H9 (cell line): ENCODE results near the gene RNF111. TPM values are rescaled to one million over a fixed set of nuclear protein-coding genes. Genes with fewer than 3 reads are reported as not detected.

ENCODE experiments used
- DNase-seq: peaks from one replicate; pipeline ENCODE4 v3.0.0-alpha.2; 2017
- H2AFZ ChIP-seq: one replicate; pipeline ENCODE4 v1.6.1; 2013; ENCODE audit warnings: mild to moderate bottlenecking, low read length, control low read depth, moderate library complexity
- H2AK5ac ChIP-seq: 2 replicates; pipeline ENCODE4 v1.6.1; 2013; ENCODE audit warnings: low read length, control low read depth, mixed read lengths; ENCODE audit not compliant: insufficient read length
- H2BK120ac ChIP-seq: one replicate; pipeline ENCODE4 v1.6.1; 2013; ENCODE audit warnings: low read depth, mild to moderate bottlenecking, low read length, control low read depth, inconsistent platforms; ENCODE audit not compliant: poor library complexity, severe bottlenecking
- H2BK12ac ChIP-seq: 2 replicates; pipeline ENCODE4 v1.6.1; 2013; ENCODE audit warnings: low read length, control low read depth, mixed read lengths, low read depth; ENCODE audit not compliant: insufficient read length
- H2BK15ac ChIP-seq: 2 replicates; pipeline ENCODE4 v1.6.1; 2013; ENCODE audit warnings: low read depth, low read length, control low read depth
- H2BK20ac ChIP-seq: one replicate; pipeline ENCODE4 v1.6.1; 2013; ENCODE audit warnings: low read depth, mild to moderate bottlenecking, low read length, control low read depth, inconsistent platforms; ENCODE audit not compliant: poor library complexity, severe bottlenecking
- H2BK5ac ChIP-seq: 2 replicates; pipeline ENCODE4 v1.6.1; 2013; ENCODE audit warnings: low read length, control low read depth, mixed read lengths; ENCODE audit not compliant: insufficient read length
- H3K14ac ChIP-seq: 2 replicates; pipeline ENCODE4 v1.6.1; 2013; ENCODE audit warnings: low read length, control low read depth; ENCODE audit not compliant: insufficient read depth
- H3K18ac ChIP-seq: 2 replicates; pipeline ENCODE4 v1.6.1; 2013; ENCODE audit warnings: low read depth, mild to moderate bottlenecking, mixed read lengths, low read length, control low read depth; ENCODE audit not compliant: insufficient read length
- H3K23ac ChIP-seq: 2 replicates; pipeline ENCODE4 v1.6.1; 2013; ENCODE audit warnings: low read length, control low read depth, mixed read lengths, low read depth; ENCODE audit not compliant: insufficient read length
- H3K23me2 ChIP-seq: 2 replicates; pipeline ENCODE4 v1.6.1; 2013; ENCODE audit warnings: low read depth, mild to moderate bottlenecking, mixed read lengths, low read length, control low read depth; ENCODE audit not compliant: insufficient read length, poor library complexity, severe bottlenecking
- H3K27ac ChIP-seq: 2 replicates; pipeline ENCODE4 v1.5.1; 2013; ENCODE audit warnings: low read length, control low read depth, mixed read lengths, low read depth; ENCODE audit not compliant: insufficient read length
- H3K27me3 ChIP-seq: 2 replicates; pipeline ENCODE4 v1.6.1; 2013; ENCODE audit warnings: low read length, control low read depth, inconsistent platforms; ENCODE audit not compliant: insufficient read depth
- H3K4ac ChIP-seq: 2 replicates; pipeline ENCODE4 v1.6.1; 2013; ENCODE audit warnings: low read depth, mild to moderate bottlenecking, control low read depth, inconsistent platforms, low read length, moderate library complexity
- H3K4me1 ChIP-seq: 2 replicates; pipeline ENCODE4 v1.6.1; 2013; ENCODE audit warnings: low read length, control low read depth, inconsistent platforms; ENCODE audit not compliant: insufficient read depth
- H3K4me2 ChIP-seq: 2 replicates; pipeline ENCODE4 v1.6.1; 2013; ENCODE audit warnings: low read length, control low read depth, mixed read lengths; ENCODE audit not compliant: insufficient read length, insufficient read depth
- H3K56ac ChIP-seq: 2 replicates; pipeline ENCODE4 v1.6.1; 2013; ENCODE audit warnings: low read depth, mild to moderate bottlenecking, mixed read lengths, low read length, control low read depth; ENCODE audit not compliant: insufficient read length
- H3K79me1 ChIP-seq: 2 replicates; pipeline ENCODE4 v1.6.1; 2013; ENCODE audit warnings: low read depth, mild to moderate bottlenecking, moderate library complexity, low read length, control low read depth, inconsistent platforms; ENCODE audit not compliant: insufficient read depth, poor library complexity, severe bottlenecking
- H3K79me2 ChIP-seq: 2 replicates; pipeline ENCODE4 v1.6.1; 2013; ENCODE audit warnings: low read length, control low read depth, inconsistent platforms; ENCODE audit not compliant: insufficient read depth
- H3K9ac ChIP-seq: 2 replicates; pipeline ENCODE4 v1.6.1; 2013; ENCODE audit warnings: low read length, control low read depth, mixed read lengths; ENCODE audit not compliant: insufficient read length; ENCODE audit errors: extremely low read depth
- H3K9me3 ChIP-seq: one replicate; pipeline ENCODE4 v1.6.1; 2013; ENCODE audit warnings: low read depth, low read length, inconsistent platforms; ENCODE audit not compliant: control insufficient read depth
- H3T11ph ChIP-seq: one replicate; pipeline ENCODE4 v1.6.1; 2013; ENCODE audit warnings: mild to moderate bottlenecking, low read length, control low read depth, inconsistent platforms
- H4K20me1 ChIP-seq: one replicate; pipeline ENCODE4 v1.6.1; 2013; ENCODE audit not compliant: control insufficient read depth, insufficient read length, insufficient read depth
- H4K5ac ChIP-seq: 2 replicates; pipeline ENCODE4 v1.6.1; 2013; ENCODE audit warnings: low read depth, mild to moderate bottlenecking, mixed read lengths, low read length, control low read depth; ENCODE audit not compliant: insufficient read length
- H4K8ac ChIP-seq: replicated peaks from 2 replicates; pipeline ENCODE4 v1.6.1; 2013; ENCODE audit warnings: low read length, control low read depth, mixed read lengths, low read depth; ENCODE audit not compliant: insufficient read length
- H4K91ac ChIP-seq: 2 replicates; pipeline ENCODE4 v1.6.1; 2013; ENCODE audit warnings: low read depth, mild to moderate bottlenecking, moderate library complexity, mixed read lengths, low read length, control low read depth; ENCODE audit not compliant: insufficient read length
- H3K27ac Mint-ChIP-seq, 3 experiments: 2 replicates in 2 of 3; 3 replicates in 1 of 3; pipeline ENCODE4 v1.8.0; 2020 to 2021; ENCODE audit warnings: mixed read lengths in 3 of 3, mild to moderate bottlenecking in 1 of 3, moderate library complexity in 1 of 3
- H3K27me3 Mint-ChIP-seq: 2 replicates; pipeline ENCODE4 v1.8.0; 2021; ENCODE audit warnings: low read depth, mild to moderate bottlenecking, moderate library complexity, mixed read lengths
- H3K36me3 Mint-ChIP-seq, 3 experiments: 2 replicates in 2 of 3; 3 replicates in 1 of 3; pipeline ENCODE4 v1.8.0; 2020 to 2021; ENCODE audit warnings: low read depth in 3 of 3, mixed read lengths in 3 of 3; ENCODE audit not compliant: insufficient read depth in 1 of 3
- H3K4me1 Mint-ChIP-seq, 2 experiments: 2 replicates each; pipeline ENCODE4 v1.8.0; 2020; ENCODE audit warnings: mixed read lengths in 2 of 2
- H3K4me3 Mint-ChIP-seq, 2 experiments: 2 replicates in 1 of 2; 3 replicates in 1 of 2; pipeline ENCODE4 v1.8.0; 2020 to 2021; ENCODE audit warnings: mild to moderate bottlenecking in 2 of 2, mixed read lengths in 2 of 2, moderate library complexity in 1 of 2
- H3K9me3 Mint-ChIP-seq, 2 experiments: 2 replicates in 1 of 2; 3 replicates in 1 of 2; pipeline ENCODE4 v1.8.0; 2020; ENCODE audit warnings: mild to moderate bottlenecking in 2 of 2, mixed read lengths in 2 of 2, moderate library complexity in 1 of 2
- WGBS: extraction: QIAGEN DNeasy Blood & Tissue Kit; methylation state at CpG from one replicate; pipeline ENCODE4 v1.1.7; 2013; ENCODE audit warnings: missing lambda C conversion rate, low lambda C conversion rate, mixed read lengths; ENCODE audit not compliant: insufficient read length; ENCODE audit errors: extremely low coverage; 5-methylcytosine and 5-hydroxymethylcytosine counted together
- total RNA-seq: library from RNA; stranded (reverse); gene quantifications from 2 replicates; pipeline ENCODE4 v1.2.1, GENCODE V29; 2021
- TF ChIP-seq, protein P1 (sequence below): fragments of 200-600 bp; sonication (generic); conservative IDR thresholded peaks from 3 replicates; pipeline ENCODE4 v1.8.0; 2021; ENCODE audit warnings: antibody characterized with exemption, mild to moderate bottlenecking

Gene RNF111
- total RNA-seq, 1 experiment from 2014 or later = 28.0 TPM

- no peaks in the 10 kb centered on the region for H3K4me1 ChIP-seq
- H3T11ph ChIP-seq = no peak overlapping the region
- H3K14ac ChIP-seq = no peak overlapping the region
- H3K23me2 ChIP-seq = no peaks in the 10 kb centered on the region
- no peak overlapping the region for H3K4me3 Mint-ChIP-seq
- H3K18ac ChIP-seq = no peak overlapping the region
- H2BK15ac ChIP-seq = no peak overlapping the region
- no peak overlapping the region for H3K23ac ChIP-seq
- no peak overlapping the region for H2BK120ac ChIP-seq
- no peak overlapping the region for H4K91ac ChIP-seq
- H3K79me2 ChIP-seq = no peaks in the 10 kb centered on the region
- no peaks in the 10 kb centered on the region for H3K36me3 Mint-ChIP-seq
- H2BK20ac ChIP-seq = no peak overlapping the region
- H4K5ac ChIP-seq = no peak overlapping the region
- H3K27ac Mint-ChIP-seq = no peak overlapping the region
- H2AK5ac ChIP-seq = no peak overlapping the region
- H3K27me3 Mint-ChIP-seq = no peaks in the 10 kb centered on the region; the same call in 1 of the 2 replicates
- H3K56ac ChIP-seq = no peak overlapping the region
- no peaks in the 10 kb centered on the region for H3K79me1 ChIP-seq
- DNase-seq = peak; percentile 71
- H4K20me1 ChIP-seq = no peaks in the 10 kb centered on the region
- no peak overlapping the region for H3K9ac ChIP-seq
- peak overlapping the region; percentile 53 for H2AFZ ChIP-seq
- H3K27me3 ChIP-seq = no peaks in the 10 kb centered on the region
- no peak overlapping the region for H4K8ac ChIP-seq
- H3K9me3 Mint-ChIP-seq = no peaks in the 10 kb centered on the region
- H2BK5ac ChIP-seq = no peak overlapping the region
- H3K4me2 ChIP-seq = no peak overlapping the region
- no peak overlapping the region for H2BK12ac ChIP-seq
- H3K27ac ChIP-seq = no peak overlapping the region
- no CpG with 5 or more reads among the region's 8 CpGs for WGBS
- no peak overlapping the region for H3K4ac ChIP-seq
- peaks cover 9 to 10% of the 10 kb centered on the region in 2 experiments for H3K4me1 Mint-ChIP-seq
- H3K9me3 ChIP-seq = no peaks in the 10 kb centered on the region
- TF ChIP-seq, protein P1, sequence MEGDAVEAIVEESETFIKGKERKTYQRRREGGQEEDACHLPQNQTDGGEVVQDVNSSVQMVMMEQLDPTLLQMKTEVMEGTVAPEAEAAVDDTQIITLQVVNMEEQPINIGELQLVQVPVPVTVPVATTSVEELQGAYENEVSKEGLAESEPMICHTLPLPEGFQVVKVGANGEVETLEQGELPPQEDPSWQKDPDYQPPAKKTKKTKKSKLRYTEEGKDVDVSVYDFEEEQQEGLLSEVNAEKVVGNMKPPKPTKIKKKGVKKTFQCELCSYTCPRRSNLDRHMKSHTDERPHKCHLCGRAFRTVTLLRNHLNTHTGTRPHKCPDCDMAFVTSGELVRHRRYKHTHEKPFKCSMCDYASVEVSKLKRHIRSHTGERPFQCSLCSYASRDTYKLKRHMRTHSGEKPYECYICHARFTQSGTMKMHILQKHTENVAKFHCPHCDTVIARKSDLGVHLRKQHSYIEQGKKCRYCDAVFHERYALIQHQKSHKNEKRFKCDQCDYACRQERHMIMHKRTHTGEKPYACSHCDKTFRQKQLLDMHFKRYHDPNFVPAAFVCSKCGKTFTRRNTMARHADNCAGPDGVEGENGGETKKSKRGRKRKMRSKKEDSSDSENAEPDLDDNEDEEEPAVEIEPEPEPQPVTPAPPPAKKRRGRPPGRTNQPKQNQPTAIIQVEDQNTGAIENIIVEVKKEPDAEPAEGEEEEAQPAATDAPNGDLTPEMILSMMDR = peak; percentile 87
These were observed 30.1 kb upstream of the RNF111 start for GRCh38 chr15:58957101-58957973.
